ENCODE results near the gene PRSS21.
A peak's percentile ranks its signal among the peaks of the same experiment; 100 is the strongest.

The PRSS21 gene

GRCh38 chr16:2784358-2785100 lies 32.5 kb upstream of the PRSS21 start:
- ChIA-PET POLR2A (interaction anchor here (0.6 kb wide), 1 partner anchor 976 kb away, joined by 4 read pairs; no protein-coding TSS in a partner anchor), CTCF (interaction anchor here (1.1 kb wide), 1 partner anchor 88 kb away, joined by 4 read pairs; no protein-coding TSS in a partner anchor)
- H3K27ac ChIP-seq (ENCODE audit: extremely low read depth, low read depth, low read length): no peak overlapping the region
- TF ChIP-seq, protein P1, sequence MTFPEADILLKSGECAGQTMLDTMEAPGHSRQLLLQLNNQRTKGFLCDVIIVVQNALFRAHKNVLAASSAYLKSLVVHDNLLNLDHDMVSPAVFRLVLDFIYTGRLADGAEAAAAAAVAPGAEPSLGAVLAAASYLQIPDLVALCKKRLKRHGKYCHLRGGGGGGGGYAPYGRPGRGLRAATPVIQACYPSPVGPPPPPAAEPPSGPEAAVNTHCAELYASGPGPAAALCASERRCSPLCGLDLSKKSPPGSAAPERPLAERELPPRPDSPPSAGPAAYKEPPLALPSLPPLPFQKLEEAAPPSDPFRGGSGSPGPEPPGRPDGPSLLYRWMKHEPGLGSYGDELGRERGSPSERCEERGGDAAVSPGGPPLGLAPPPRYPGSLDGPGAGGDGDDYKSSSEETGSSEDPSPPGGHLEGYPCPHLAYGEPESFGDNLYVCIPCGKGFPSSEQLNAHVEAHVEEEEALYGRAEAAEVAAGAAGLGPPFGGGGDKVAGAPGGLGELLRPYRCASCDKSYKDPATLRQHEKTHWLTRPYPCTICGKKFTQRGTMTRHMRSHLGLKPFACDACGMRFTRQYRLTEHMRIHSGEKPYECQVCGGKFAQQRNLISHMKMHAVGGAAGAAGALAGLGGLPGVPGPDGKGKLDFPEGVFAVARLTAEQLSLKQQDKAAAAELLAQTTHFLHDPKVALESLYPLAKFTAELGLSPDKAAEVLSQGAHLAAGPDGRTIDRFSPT (tag by site-specific recombination; IDR thresholded peaks at IDR 0.05): 0 out of 2 replicates have a peak, but pooled peaks have one; percentile 30
- TF ChIP-seq ZNF214 (tag by site-specific recombination; IDR thresholded peaks at IDR 0.05; ENCODE audit: borderline replicate concordance): no peak
- 0 out of 2 replicates have a peak, but pooled peaks have one; percentile 11 for TF ChIP-seq PATZ1 (tag by site-specific recombination; IDR thresholded peaks at IDR 0.05)
- peak; percentile 33; the same call in 1 of the 2 replicates for TF ChIP-seq GLIS1 (tag by site-specific recombination; IDR thresholded peaks at IDR 0.05)
- no peak overlapping the region for H3K4me3 ChIP-seq (ENCODE audit: low read depth, low read length)
- no peaks in the 10 kb centered on the region for H3K36me3 ChIP-seq (ENCODE audit: control insufficient read depth in 2 of 2, insufficient read depth in 1 of 2, low read length in 2 of 2)
- H3K9me3 ChIP-seq (ENCODE audit: control insufficient read depth, insufficient read depth, low read depth, low read length): no peaks in the 10 kb centered on the region
- no peaks in the 10 kb centered on the region for H3K4me1 ChIP-seq (ENCODE audit: control insufficient read depth, insufficient read depth, low read length)

GRCh38 chr16:2785101-2785991 lies 31.7 kb upstream of the PRSS21 start:
- H3K4me1 ChIP-seq (ENCODE audit: control insufficient read depth, insufficient read depth, low read length): no peaks in the 10 kb centered on the region
- ChIA-PET CTCF (interaction anchor here (0.7 to 1.1 kb wide), 2 partner anchors 87 to 274 kb away, joined by 3 to 4 read pairs; no protein-coding TSS in a partner anchor), POLR2A (interaction anchor here (0.6 kb wide), 1 partner anchor 975 kb away, joined by 4 read pairs; no protein-coding TSS in a partner anchor)
- no peaks in the 10 kb centered on the region for H3K36me3 ChIP-seq (ENCODE audit: control insufficient read depth in 2 of 2, insufficient read depth in 1 of 2, low read length in 2 of 2)
- H3K9me3 ChIP-seq (ENCODE audit: control insufficient read depth, insufficient read depth, low read depth, low read length): no peaks in the 10 kb centered on the region
- H3K4me3 ChIP-seq (ENCODE audit: low read depth, low read length): no peak overlapping the region
- TF ChIP-seq ZNF701 (tag by site-specific recombination; IDR thresholded peaks at IDR 0.05): no peak
- TF ChIP-seq CTCF (tag by site-specific recombination; IDR thresholded peaks at IDR 0.05): peak; percentile 38
- no peak overlapping the region for H3K27ac ChIP-seq (ENCODE audit: extremely low read depth, low read depth, low read length)

- Histone ChIP-seq H3K4me1 (ENCODE audit: control insufficient read depth, insufficient read depth, low read length) (no peaks in the 10 kb centered on the region), H3K4me3 (ENCODE audit: low read depth, low read length) (no peak overlapping the region), H3K36me3 (ENCODE audit: control insufficient read depth in 2 of 2, insufficient read depth in 1 of 2, low read length in 2 of 2) (no peaks in the 10 kb centered on the region), H3K9me3 (ENCODE audit: control insufficient read depth, insufficient read depth, low read depth, low read length) (no peaks in the 10 kb centered on the region), H3K27ac (ENCODE audit: extremely low read depth, low read depth, low read length) (no peak overlapping the region)
- CTCF ChIA-PET: no interaction called here
- POLR2A ChIA-PET: no interaction called here
- TF ChIP-seq ZNF121 (tag by site-specific recombination; IDR thresholded peaks at IDR 0.05) (no peak), ZSCAN16 (tag by site-specific recombination; IDR thresholded peaks at IDR 0.05) (no peak), ZBTB17 (tag by site-specific recombination; IDR thresholded peaks at IDR 0.05) (0 out of 2 replicates have a peak, but pooled peaks have one; percentile 26), KLF1 (tag by site-specific recombination; IDR thresholded peaks at IDR 0.05) (0 out of 2 replicates have a peak, but pooled peaks have one; percentile 11), ZNF548 (tag by site-specific recombination; IDR thresholded peaks at IDR 0.05) (no peak)
- TF ChIP-seq, protein P2, sequence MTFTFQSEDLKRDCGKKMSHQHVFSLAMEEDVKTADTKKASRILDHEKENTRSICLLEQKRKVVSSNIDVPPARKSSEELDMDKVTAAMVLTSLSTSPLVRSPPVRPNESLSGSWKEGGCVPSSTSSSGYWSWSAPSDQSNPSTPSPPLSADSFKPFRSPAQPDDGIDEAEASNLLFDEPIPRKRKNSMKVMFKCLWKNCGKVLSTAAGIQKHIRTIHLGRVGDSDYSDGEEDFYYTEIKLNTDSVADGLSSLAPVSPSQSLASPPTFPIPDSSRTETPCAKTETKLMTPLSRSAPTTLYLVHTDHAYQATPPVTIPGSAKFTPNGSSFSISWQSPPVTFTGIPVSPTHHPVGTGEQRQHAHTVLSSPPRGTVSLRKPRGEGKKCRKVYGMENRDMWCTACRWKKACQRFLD (tag by site-specific recombination; IDR thresholded peaks at IDR 0.05): no peak
- TF ChIP-seq, protein P3, sequence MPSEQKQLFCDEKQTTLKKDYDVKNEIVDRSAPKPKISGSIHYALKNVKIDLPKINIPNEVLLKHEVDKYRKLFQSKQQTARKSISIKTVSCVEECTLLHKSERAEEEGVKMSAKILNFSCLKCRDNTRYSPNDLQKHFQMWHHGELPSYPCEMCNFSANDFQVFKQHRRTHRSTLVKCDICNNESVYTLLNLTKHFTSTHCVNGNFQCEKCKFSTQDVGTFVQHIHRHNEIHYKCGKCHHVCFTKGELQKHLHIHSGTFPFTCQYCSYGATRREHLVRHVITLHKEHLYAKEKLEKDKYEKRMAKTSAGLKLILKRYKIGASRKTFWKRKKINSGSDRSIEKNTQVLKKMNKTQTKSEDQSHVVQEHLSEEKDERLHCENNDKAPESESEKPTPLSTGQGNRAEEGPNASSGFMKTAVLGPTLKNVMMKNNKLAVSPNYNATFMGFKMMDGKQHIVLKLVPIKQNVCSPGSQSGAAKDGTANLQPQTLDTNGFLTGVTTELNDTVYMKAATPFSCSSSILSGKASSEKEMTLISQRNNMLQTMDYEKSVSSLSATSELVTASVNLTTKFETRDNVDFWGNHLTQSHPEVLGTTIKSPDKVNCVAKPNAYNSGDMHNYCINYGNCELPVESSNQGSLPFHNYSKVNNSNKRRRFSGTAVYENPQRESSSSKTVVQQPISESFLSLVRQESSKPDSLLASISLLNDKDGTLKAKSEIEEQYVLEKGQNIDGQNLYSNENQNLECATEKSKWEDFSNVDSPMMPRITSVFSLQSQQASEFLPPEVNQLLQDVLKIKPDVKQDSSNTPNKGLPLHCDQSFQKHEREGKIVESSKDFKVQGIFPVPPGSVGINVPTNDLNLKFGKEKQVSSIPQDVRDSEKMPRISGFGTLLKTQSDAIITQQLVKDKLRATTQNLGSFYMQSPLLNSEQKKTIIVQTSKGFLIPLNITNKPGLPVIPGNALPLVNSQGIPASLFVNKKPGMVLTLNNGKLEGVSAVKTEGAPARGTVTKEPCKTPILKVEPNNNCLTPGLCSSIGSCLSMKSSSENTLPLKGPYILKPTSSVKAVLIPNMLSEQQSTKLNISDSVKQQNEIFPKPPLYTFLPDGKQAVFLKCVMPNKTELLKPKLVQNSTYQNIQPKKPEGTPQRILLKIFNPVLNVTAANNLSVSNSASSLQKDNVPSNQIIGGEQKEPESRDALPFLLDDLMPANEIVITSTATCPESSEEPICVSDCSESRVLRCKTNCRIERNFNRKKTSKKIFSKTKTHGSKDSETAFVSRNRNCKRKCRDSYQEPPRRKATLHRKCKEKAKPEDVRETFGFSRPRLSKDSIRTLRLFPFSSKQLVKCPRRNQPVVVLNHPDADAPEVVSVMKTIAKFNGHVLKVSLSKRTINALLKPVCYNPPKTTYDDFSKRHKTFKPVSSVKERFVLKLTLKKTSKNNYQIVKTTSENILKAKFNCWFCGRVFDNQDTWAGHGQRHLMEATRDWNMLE (tag by site-specific recombination; conservative IDR thresholded peaks at IDR 0.05; ENCODE audit: low read depth): no peak
These were observed 30.8 kb upstream of the PRSS21 start for GRCh38 chr16:2786061-2786825.
